B cell (primary cell): ENCODE measurements around the gene RC3H1. TPM values are rescaled to one million over a fixed set of nuclear protein-coding genes. Genes with fewer than 3 reads are reported as not detected.

Experiments
- polyA plus RNA-seq: library from polyadenylated mRNA; depleted of rRNA; stranded (reverse); fragments of >200 nt; gene quantifications from 2 replicates; pipeline ENCODE4 v1.2.3, GENCODE V29; 2012
- small RNA-seq: library from RNA; depleted of rRNA; stranded (forward); fragments of <200 nt; gene quantifications from one replicate; pipeline ENCODE3, GENCODE V24; 2012; ENCODE audit warnings: low replicate concordance, low read depth; ENCODE audit not compliant: insufficient read length
- total RNA-seq, 2 donors: library from RNA; stranded (reverse); fragments of 120-200 nt in 1 of 2; gene quantifications; 1 replicate in 1 of 2; 2 replicates in 1 of 2; pipeline versions ENCODE4 v1.2.3 to v1.2.4, GENCODE V29; 2013 to 2022

RC3H1 gene
- total and polyA plus RNA-seq, 2 donors (not counting 1 experiment from before 2014, with no cell fraction given): 6.8 to 84.5 TPM

Small RNA genes within 50 kb of the gene (small RNA-seq; reads per million reads assigned to genes)
- gene RNA5SP67 (not detected), gene RNA5SP68 (not detected)

Other genes starting within 250 kb of the RC3H1 start
- gene DARS2, start 197.7 kb downstream of the RC3H1 start, total RNA-seq: 17.0 and 17.3 TPM in 2 replicates
- 3.8 and 4.5 TPM in 2 replicates for gene DARS2, start 197.7 kb downstream of the RC3H1 start, polyA plus RNA-seq
- 9.7 and 14.4 TPM in 2 replicates for gene CENPL, start 197.5 kb downstream of the RC3H1 start, total RNA-seq
- 3.2 and 3.8 TPM in 2 replicates for gene CENPL, start 197.5 kb downstream of the RC3H1 start, polyA plus RNA-seq
- gene GAS5, start 154.4 kb downstream of the RC3H1 start, total RNA-seq: 590 and 622 TPM in 2 replicates
- gene GAS5, start 154.4 kb downstream of the RC3H1 start, polyA plus RNA-seq: 472 and 849 TPM in 2 replicates
- gene ZBTB37, start 154.0 kb downstream of the RC3H1 start, total RNA-seq: 37.0 and 37.1 TPM in 2 replicates
- gene ZBTB37, start 154.0 kb downstream of the RC3H1 start, polyA plus RNA-seq: 4.9 and 6.3 TPM in 2 replicates
- not detected in 2 replicates for gene SERPINC1, start 105.0 kb downstream of the RC3H1 start, total RNA-seq
- gene SERPINC1, start 105.0 kb downstream of the RC3H1 start, polyA plus RNA-seq: 0.12 TPM in 1 of 2 replicates, not detected in the other
- gene RABGAP1L, start 137.2 kb upstream of the RC3H1 start, total RNA-seq: 159 and 163 TPM in 2 replicates
- 34.9 and 39.2 TPM in 2 replicates for gene RABGAP1L, start 137.2 kb upstream of the RC3H1 start, polyA plus RNA-seq